Pulmonary artery endothelial cell (primary cell): ENCODE results near the gene DHRS7B. TPM values are rescaled to one million over a fixed set of nuclear protein-coding genes. Genes with fewer than 3 reads are reported as not detected.
"Not testable (repeated sequence)": the region's sequence is repeated elsewhere in the genome, so short reads cannot be mapped to it uniquely, and the experiment has no call there.

ENCODE experiments used
- DNase-seq: peaks from one replicate; pipeline ENCODE4 v3.0.0-alpha.2; 2011; ENCODE audit warnings: low read depth, low spot score
- total RNA-seq: library from RNA; depleted of rRNA; stranded (reverse); fragments of >200 nt; gene quantifications from 2 replicates; pipeline ENCODE4 v1.2.3, GENCODE V29; 2014

DHRS7B gene
- total RNA-seq, 1 donor from 2014 or later, result 12.5 TPM

GRCh38 chr17:21107067-21107650 is 19.6 kb upstream of the DHRS7B start:
- not testable (repeated sequence) for DNase-seq

- no peak for DNase-seq
Measured at GRCh38 chr17:21108651-21109050, 18.1 kb upstream of the DHRS7B start.

GRCh38 chr17:21113049-21113690 is 13.6 kb upstream of the DHRS7B start:
- DNase-seq, result no peak

- no peak for DNase-seq
Measured at GRCh38 chr17:21113716-21114115, 13.0 kb upstream of the DHRS7B start.

- DNase-seq, result not testable (repeated sequence)
Measured at GRCh38 chr17:21114791-21115190, 12.0 kb upstream of the DHRS7B start.

GRCh38 chr17:21119247-21119918 is 7.4 kb upstream of the DHRS7B start:
- DNase-seq, result no peak

- DNase-seq, result no peak
Measured at GRCh38 chr17:21119919-21120249, 6.9 kb upstream of the DHRS7B start.

- no peak for DNase-seq
Measured at GRCh38 chr17:21124086-21124485, 2.7 kb upstream of the DHRS7B start.

GRCh38 chr17:21124517-21124916 is 2.2 kb upstream of the DHRS7B start:
- not testable (repeated sequence) for DNase-seq

GRCh38 chr17:21125862-21126261 is 902 bp upstream of the DHRS7B start:
- no peak for DNase-seq

GRCh38 chr17:21127509-21128077 is 829 bp downstream of the DHRS7B start:
- no peak for DNase-seq

- peak; percentile 37 for DNase-seq
Measured at GRCh38 chr17:21129023-21129681, 2.4 kb downstream of the DHRS7B start.

GRCh38 chr17:21131137-21131536 is 4.4 kb downstream of the DHRS7B start:
- DNase-seq, result no peak

- no peak for DNase-seq
Measured at GRCh38 chr17:21132428-21132827, 5.7 kb downstream of the DHRS7B start.

GRCh38 chr17:21134559-21134958 is 7.8 kb downstream of the DHRS7B start:
- DNase-seq, result no peak

- DNase-seq, result no peak
Measured at GRCh38 chr17:21140911-21141310, 14.1 kb downstream of the DHRS7B start.

GRCh38 chr17:21141331-21141730 is 14.6 kb downstream of the DHRS7B start:
- no peak for DNase-seq

- not testable (repeated sequence) for DNase-seq
Measured at GRCh38 chr17:21142065-21142464, 15.3 kb downstream of the DHRS7B start.

GRCh38 chr17:21143695-21144094 is 16.9 kb downstream of the DHRS7B start:
- no peak for DNase-seq

GRCh38 chr17:21144299-21144698 is 17.5 kb downstream of the DHRS7B start:
- DNase-seq, result not testable (repeated sequence)

- no peak for DNase-seq
Measured at GRCh38 chr17:21146362-21147015, 19.7 kb downstream of the DHRS7B start.
